ENCODE results near the gene CDK19. TPM values are rescaled to one million over a fixed set of nuclear protein-coding genes. Genes with fewer than 3 reads are reported as not detected.

CDK19 gene
- total RNA-seq, 1 experiment from 2014 or later, result 7.0 TPM

DNA sequence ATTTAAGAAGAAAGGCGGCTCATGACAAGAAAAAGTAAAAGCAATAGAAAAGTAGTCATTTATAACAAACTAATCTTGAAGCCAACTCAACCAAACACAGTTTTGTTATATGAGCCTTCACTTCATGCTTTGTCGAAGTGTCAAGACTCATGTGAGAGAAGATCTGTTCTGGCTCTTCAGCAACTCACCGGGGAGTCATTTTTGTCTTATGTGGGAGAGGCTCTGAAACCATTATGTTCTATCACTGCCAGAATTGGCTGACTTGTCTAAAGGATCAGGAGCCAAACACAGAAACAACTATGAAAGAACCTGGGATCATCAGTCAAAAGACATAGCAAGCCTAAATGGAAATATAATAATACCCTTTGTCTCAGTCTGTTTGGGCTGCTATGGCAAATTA, 105.2 kb downstream of the CDK19 start:
- TF ChIP-seq, protein P1, sequence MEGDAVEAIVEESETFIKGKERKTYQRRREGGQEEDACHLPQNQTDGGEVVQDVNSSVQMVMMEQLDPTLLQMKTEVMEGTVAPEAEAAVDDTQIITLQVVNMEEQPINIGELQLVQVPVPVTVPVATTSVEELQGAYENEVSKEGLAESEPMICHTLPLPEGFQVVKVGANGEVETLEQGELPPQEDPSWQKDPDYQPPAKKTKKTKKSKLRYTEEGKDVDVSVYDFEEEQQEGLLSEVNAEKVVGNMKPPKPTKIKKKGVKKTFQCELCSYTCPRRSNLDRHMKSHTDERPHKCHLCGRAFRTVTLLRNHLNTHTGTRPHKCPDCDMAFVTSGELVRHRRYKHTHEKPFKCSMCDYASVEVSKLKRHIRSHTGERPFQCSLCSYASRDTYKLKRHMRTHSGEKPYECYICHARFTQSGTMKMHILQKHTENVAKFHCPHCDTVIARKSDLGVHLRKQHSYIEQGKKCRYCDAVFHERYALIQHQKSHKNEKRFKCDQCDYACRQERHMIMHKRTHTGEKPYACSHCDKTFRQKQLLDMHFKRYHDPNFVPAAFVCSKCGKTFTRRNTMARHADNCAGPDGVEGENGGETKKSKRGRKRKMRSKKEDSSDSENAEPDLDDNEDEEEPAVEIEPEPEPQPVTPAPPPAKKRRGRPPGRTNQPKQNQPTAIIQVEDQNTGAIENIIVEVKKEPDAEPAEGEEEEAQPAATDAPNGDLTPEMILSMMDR (conservative IDR thresholded peaks at IDR 0.05), result no peak
- Histone ChIP-seq H3T11ph (ENCODE audit: low read length) (no peak overlapping the region), H3K79me1 (ENCODE audit: insufficient read depth, low read depth, low read length, poor library complexity, severe bottlenecking) (no peaks in the 10 kb centered on the region)

More for the DNA sequence above, 105.2 kb downstream of the CDK19 start:
- Histone ChIP-seq H4K20me1 (ENCODE audit: control insufficient read depth, insufficient read depth, insufficient read length) (no peaks in the 10 kb centered on the region), H2BK15ac (ENCODE audit: low read depth, low read length) (no peak overlapping the region), H3K9ac (ENCODE audit: extremely low read depth, insufficient read length, low read length) (no peak overlapping the region), H3K4me1 (ENCODE audit: insufficient read depth, low read length) (no peaks in the 10 kb centered on the region; the same call in 1 of the 2 replicates), H3K23ac (ENCODE audit: insufficient read length, low read depth, low read length) (no peak overlapping the region), H3K4ac (ENCODE audit: low read depth, low read length) (no peak overlapping the region), H4K91ac (ENCODE audit: insufficient read length, low read depth, low read length) (no peak overlapping the region), H2BK120ac (ENCODE audit: low read depth, low read length, poor library complexity, severe bottlenecking) (no peak overlapping the region), H2AK5ac (ENCODE audit: insufficient read length, low read length) (no peak overlapping the region), H4K8ac (replicated peaks; ENCODE audit: insufficient read length, low read depth, low read length) (no peak overlapping the region), H2BK5ac (ENCODE audit: insufficient read length, low read length) (no peak overlapping the region), H3K4me2 (ENCODE audit: insufficient read depth, insufficient read length, low read length) (no peak overlapping the region), H3K27ac (ENCODE audit: insufficient read length, low read depth, low read length) (no peak overlapping the region), H4K5ac (ENCODE audit: insufficient read length, low read depth, low read length) (no peak overlapping the region), H2BK12ac (ENCODE audit: insufficient read length, low read depth, low read length) (no peak overlapping the region), H3K14ac (ENCODE audit: insufficient read depth, low read length) (no peak overlapping the region), H3K9me3 (ENCODE audit: control insufficient read depth, low read depth, low read length) (no peaks in the 10 kb centered on the region), H3K27me3 (ENCODE audit: insufficient read depth, low read length) (no peaks in the 10 kb centered on the region), H3K18ac (ENCODE audit: insufficient read length, low read depth, low read length) (no peak overlapping the region), H3K56ac (ENCODE audit: insufficient read length, low read depth, low read length) (no peak overlapping the region), H3K79me2 (ENCODE audit: insufficient read depth, low read length) (no peaks in the 10 kb centered on the region), H2AFZ (ENCODE audit: low read length) (no peak overlapping the region), H3K23me2 (ENCODE audit: insufficient read length, low read depth, low read length, poor library complexity, severe bottlenecking) (no peaks in the 10 kb centered on the region), H2BK20ac (ENCODE audit: low read depth, low read length, poor library complexity, severe bottlenecking) (no peak overlapping the region)
- Mint-ChIP-seq H3K4me3 (no peak overlapping the region), H3K4me1 (peaks cover 12 to 20% of the 10 kb centered on the region in 2 experiments), H3K36me3 (ENCODE audit: insufficient read depth in 1 of 3, low read depth in 3 of 3) (peaks cover 3 to 8% (median 3%) of the 10 kb centered on the region in 3 experiments; a peak in 4 of 7 replicates), H3K27ac (no peak overlapping the region), H3K9me3 (no peaks in the 10 kb centered on the region), H3K27me3 (ENCODE audit: low read depth) (no peaks in the 10 kb centered on the region)
- no CpG with 5 or more reads among the region's 3 CpGs for WGBS (ENCODE audit: extremely low coverage, insufficient read length, low lambda C conversion rate)
- no peak for DNase-seq

Data from H9 (cell line).